Breast epithelium (tissue), 4 donors: ENCODE data around the gene CTIF. TPM values are rescaled to one million over a fixed set of nuclear protein-coding genes. Genes with fewer than 3 reads are reported as not detected.

Experiments used
- DNase-seq, 2 donors: peaks; one replicate each; pipeline ENCODE4 v3.0.0-alpha.2; 2019; ENCODE audit warnings: low spot score in 2 of 2
- H3K27ac ChIP-seq, 2 donors: fragments of 200-600 bp; sonication (generic) in 1 of 2; one replicate each; pipeline ENCODE4 v1.5.1; 2016 to 2019; ENCODE audit warnings: mild to moderate bottlenecking in 1 of 2
- H3K27me3 ChIP-seq, 2 donors: fragments of 200-600 bp; sonication (generic) in 1 of 2; one replicate each; pipeline versions ENCODE4 v1.5.1 to v1.6.0; 2017 to 2019; ENCODE audit warnings: control low read depth in 1 of 2, mild to moderate bottlenecking in 1 of 2
- H3K36me3 ChIP-seq: fragments of 200-600 bp; one replicate; pipeline ENCODE4 v1.5.1; 2019
- H3K4me1 ChIP-seq, 2 donors: fragments of 200-600 bp; sonication (generic); one replicate each; pipeline ENCODE4 v1.5.1; 2016 to 2019; ENCODE audit warnings: control low read depth in 1 of 2
- H3K4me3 ChIP-seq, 3 donors: fragments of 200-600 bp; sonication (generic); 1 replicate in 2 of 3; 2 replicates in 1 of 3; pipeline ENCODE4 v1.5.1; 2016 to 2019; ENCODE audit warnings: mild to moderate bottlenecking in 3 of 3, moderate library complexity in 2 of 3
- H3K9me3 ChIP-seq, 2 donors: fragments of 200-600 bp; sonication (generic) in 1 of 2; one replicate each; pipeline ENCODE4 v1.5.1; 2016 to 2019; ENCODE audit warnings: control low read depth in 1 of 2
- POLR2A ChIP-seq: fragments of 450-650 bp; IDR thresholded peaks from one replicate; pipeline ENCODE4 v1.6.1; 2016; ENCODE audit warnings: antibody characterized with exemption, mild to moderate bottlenecking, moderate library complexity
- POLR2AphosphoS5 ChIP-seq, 3 donors: sonication (generic); formaldehyde crosslinking; IDR thresholded peaks; one replicate each; pipeline ENCODE4 v1.6.1; 2017; ENCODE audit warnings: antibody characterized with exemption in 3 of 3
- intact Hi-C: fragments of 100-400 bp; cut with DNase I; formaldehyde crosslinking; loops from one replicate; pipeline ENCODE4 v1.15.1; 2023; ENCODE audit warnings: low total_unique reads
- total RNA-seq, 3 donors: library from RNA; depleted of rRNA; stranded (reverse); fragments of >200 nt; gene quantifications; one replicate each; pipeline ENCODE4 v1.1.0, GENCODE V29; 2016
- TF ChIP-seq, protein P1 (sequence below), 3 donors: fragments of 450-650 bp; IDR thresholded peaks; one replicate each; pipeline ENCODE4 v1.5.1; 2016 to 2017; ENCODE audit warnings: antibody characterized with exemption in 3 of 3, mild to moderate bottlenecking in 3 of 3, moderate library complexity in 3 of 3

CTIF gene
- total RNA-seq, 3 donors from 2014 or later: 28.8 to 78.9 (median 32.6) TPM

DNA sequence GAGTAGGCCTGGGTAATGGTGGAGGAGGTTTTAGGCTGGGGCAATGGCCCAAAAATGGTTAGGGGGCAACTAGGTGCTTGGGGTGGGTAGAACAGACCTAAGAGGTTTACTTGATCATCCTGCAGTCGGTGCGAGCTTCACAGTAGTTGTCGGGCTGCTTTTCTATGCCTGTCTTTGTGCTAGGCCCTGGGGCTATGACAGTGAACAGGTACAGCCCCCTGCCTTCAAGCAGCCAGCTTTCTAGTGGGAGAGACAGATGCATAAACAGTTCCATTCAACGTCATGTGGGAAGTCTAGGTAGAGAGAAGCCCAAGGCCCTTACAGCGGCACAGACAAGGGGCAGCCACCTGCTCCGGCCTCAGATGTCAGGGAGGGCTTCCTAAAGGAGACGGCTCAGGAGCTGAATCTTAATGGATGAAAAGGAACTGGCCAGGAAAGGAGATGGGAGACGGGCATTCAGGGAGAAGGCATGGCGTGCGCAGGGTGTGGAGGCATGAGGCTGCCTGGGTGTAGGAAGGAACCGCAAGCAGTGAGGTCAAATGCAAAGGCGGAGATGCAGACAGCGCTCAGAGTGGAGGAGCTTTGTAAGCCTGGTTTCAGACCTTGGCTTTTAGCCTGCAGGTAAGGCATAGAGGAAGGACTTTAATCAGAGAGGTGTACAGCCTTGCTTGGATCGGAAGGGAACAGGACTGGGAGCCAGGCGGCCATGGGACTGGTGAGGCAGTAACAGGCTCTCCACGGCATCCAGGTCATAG lies 6.0 kb downstream of the CTIF start:
- no peak for DNase-seq
- no peak overlapping the region for H3K27ac ChIP-seq
- intact Hi-C loops: loop anchor here (5.0 kb wide), 1 partner anchor 1182 kb away; no protein-coding TSS in a partner anchor
- no peaks in the 10 kb centered on the region for H3K9me3 ChIP-seq
- no peaks in the 10 kb centered on the region for H3K36me3 ChIP-seq
- H3K27me3 ChIP-seq: no peaks in the 10 kb centered on the region
- H3K4me3 ChIP-seq: no peak overlapping the region
- peaks cover 5 to 14% of the 10 kb centered on the region in 2 donors for H3K4me1 ChIP-seq
- TF ChIP-seq POLR2AphosphoS5 (IDR thresholded peaks at IDR 0.05) (no peak), POLR2A (no peak)
- TF ChIP-seq, protein P1, sequence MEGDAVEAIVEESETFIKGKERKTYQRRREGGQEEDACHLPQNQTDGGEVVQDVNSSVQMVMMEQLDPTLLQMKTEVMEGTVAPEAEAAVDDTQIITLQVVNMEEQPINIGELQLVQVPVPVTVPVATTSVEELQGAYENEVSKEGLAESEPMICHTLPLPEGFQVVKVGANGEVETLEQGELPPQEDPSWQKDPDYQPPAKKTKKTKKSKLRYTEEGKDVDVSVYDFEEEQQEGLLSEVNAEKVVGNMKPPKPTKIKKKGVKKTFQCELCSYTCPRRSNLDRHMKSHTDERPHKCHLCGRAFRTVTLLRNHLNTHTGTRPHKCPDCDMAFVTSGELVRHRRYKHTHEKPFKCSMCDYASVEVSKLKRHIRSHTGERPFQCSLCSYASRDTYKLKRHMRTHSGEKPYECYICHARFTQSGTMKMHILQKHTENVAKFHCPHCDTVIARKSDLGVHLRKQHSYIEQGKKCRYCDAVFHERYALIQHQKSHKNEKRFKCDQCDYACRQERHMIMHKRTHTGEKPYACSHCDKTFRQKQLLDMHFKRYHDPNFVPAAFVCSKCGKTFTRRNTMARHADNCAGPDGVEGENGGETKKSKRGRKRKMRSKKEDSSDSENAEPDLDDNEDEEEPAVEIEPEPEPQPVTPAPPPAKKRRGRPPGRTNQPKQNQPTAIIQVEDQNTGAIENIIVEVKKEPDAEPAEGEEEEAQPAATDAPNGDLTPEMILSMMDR (IDR thresholded peaks at IDR 0.05): no peak

DNA sequence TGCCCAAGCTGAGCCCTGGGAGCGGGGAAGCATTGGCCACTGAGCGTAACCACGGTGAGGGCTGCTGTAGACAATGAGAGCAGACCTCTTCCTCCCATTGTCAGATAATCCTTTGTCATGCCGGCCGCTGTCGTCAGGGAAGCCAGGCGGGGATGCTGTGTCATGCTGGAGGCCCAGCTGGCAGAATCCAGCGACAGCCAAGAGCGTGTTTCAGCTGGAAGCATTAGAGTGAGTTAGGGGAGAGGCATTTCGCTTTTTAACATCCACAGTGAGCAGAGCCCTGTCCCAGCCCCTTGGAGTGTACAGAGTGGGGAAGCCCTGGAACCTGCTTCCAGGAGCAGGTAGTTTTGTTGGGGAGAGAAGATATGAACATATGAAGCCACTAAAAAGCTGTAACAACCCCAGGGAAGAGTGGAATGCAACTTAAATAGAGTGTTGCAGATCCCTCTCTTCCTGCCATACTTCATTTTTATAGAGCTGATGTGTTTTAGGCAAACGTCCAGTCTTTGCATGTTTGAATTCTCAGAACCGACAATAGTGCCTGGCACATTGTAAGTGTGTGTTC lies 7.0 kb downstream of the CTIF start:
- Histone ChIP-seq H3K36me3 (no peaks in the 10 kb centered on the region), H3K4me1 (peaks cover 5 to 14% of the 10 kb centered on the region in 2 donors), H3K27me3 (no peaks in the 10 kb centered on the region), H3K27ac (peak overlapping the region in 1 of 2 donors; percentile 45), H3K4me3 (no peak overlapping the region), H3K9me3 (no peaks in the 10 kb centered on the region)
- TF ChIP-seq POLR2AphosphoS5 (IDR thresholded peaks at IDR 0.05) (no peak), POLR2A (no peak)
- TF ChIP-seq, protein P1 (IDR thresholded peaks at IDR 0.05): no peak
- intact Hi-C loops: no loop called here
- DNase-seq: peak in 1 of 2 donors; percentile 30

DNA sequence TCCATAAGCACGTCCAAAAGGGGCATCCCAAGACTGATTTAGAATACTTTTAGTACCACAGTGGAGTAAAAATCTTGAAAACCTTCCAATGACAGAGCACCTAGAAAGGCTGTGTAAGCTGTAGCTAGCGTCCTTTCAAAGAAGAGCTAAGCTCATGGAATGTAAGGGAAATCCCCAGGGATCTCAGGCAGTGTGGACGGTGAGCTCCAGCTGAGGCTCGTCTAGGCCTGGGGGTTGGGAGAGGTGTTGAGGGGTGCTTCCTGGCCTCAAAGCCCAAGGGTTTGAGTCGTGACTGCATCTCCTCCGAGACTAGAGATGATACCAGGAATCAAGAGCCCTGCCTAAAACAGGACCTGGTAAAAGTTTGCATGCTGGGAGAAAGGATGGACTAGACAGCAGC lies 7.6 kb downstream of the CTIF start:
- Histone ChIP-seq H3K27me3 (no peaks in the 10 kb centered on the region), H3K9me3 (no peaks in the 10 kb centered on the region), H3K4me3 (no peak overlapping the region), H3K4me1 (peaks cover 5 to 14% of the 10 kb centered on the region in 2 donors), H3K27ac (peak overlapping the region in 1 of 2 donors; percentile 64), H3K36me3 (no peaks in the 10 kb centered on the region)
- TF ChIP-seq POLR2A: no peak
- no peak for TF ChIP-seq POLR2AphosphoS5 (IDR thresholded peaks at IDR 0.05)
- TF ChIP-seq, protein P1 (IDR thresholded peaks at IDR 0.05): no peak
- no peak for DNase-seq
- intact Hi-C loops: no loop called here

DNA sequence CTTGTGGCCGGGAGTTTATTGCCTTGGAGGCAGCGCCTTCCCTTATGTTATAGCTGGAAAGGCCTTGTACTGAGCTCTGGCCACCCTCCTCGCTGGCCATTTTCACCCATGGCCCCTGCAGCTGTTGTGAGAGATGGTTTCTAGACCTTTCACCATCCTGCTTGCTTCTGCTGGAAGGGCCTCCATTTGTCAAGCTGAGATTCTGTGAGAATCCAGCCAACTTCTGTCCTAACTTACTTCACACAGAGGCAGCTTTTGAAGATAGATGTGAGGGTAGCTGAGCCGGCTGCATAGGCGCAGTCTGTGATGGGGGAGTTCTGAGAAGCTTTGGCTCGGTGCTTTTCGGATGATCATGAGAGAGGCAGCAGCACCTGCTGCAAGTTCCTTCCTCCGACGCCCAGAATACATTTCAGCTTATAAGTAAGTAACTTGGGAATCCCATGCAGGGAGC lies 8.7 kb downstream of the CTIF start:
- no peak for DNase-seq
- H3K9me3 ChIP-seq: no peaks in the 10 kb centered on the region
- H3K27ac ChIP-seq: peak overlapping the region; percentile 64 to 82
- H3K4me3 ChIP-seq: no peak overlapping the region
- intact Hi-C loops: no loop called here
- peaks cover 5 to 10% of the 10 kb centered on the region in 2 donors for H3K4me1 ChIP-seq
- TF ChIP-seq POLR2A (no peak), POLR2AphosphoS5 (IDR thresholded peaks at IDR 0.05) (no peak)
- TF ChIP-seq, protein P1 (IDR thresholded peaks at IDR 0.05): no peak
- H3K27me3 ChIP-seq: no peaks in the 10 kb centered on the region
- H3K36me3 ChIP-seq: no peaks in the 10 kb centered on the region
